Osteoblast (primary cell): ENCODE results near the gene KRTAP5-6. TPM values are rescaled to one million over a fixed set of nuclear protein-coding genes. Genes with fewer than 3 reads are reported as not detected.

ENCODE experiments used
- DNase-seq: peaks from one replicate; pipeline ENCODE4 v3.0.0; 2011; ENCODE audit warnings: low spot score, mixed read lengths; ENCODE audit not compliant: insufficient read length; ENCODE audit errors: missing footprints
- H2AFZ ChIP-seq: 2 replicates; pipeline ENCODE4 v1.6.0; 2011; ENCODE audit warnings: mild to moderate bottlenecking, low read length
- H3K27ac ChIP-seq: 2 replicates; pipeline ENCODE4 v1.5.1; 2011; ENCODE audit warnings: mild to moderate bottlenecking, low read depth, low read length, moderate library complexity
- H3K27me3 ChIP-seq: 2 replicates; pipeline ENCODE4 v1.6.0; 2012; ENCODE audit warnings: mild to moderate bottlenecking, control low read depth, inconsistent platforms, low read length, moderate library complexity; ENCODE audit not compliant: insufficient read depth
- H3K36me3 ChIP-seq: 2 replicates; pipeline ENCODE4 v1.5.1; 2011; ENCODE audit warnings: mild to moderate bottlenecking, low read length, control low read depth, moderate library complexity; ENCODE audit not compliant: insufficient read depth
- H3K4me1 ChIP-seq: 2 replicates; pipeline ENCODE4 v1.5.1; 2011; ENCODE audit warnings: mild to moderate bottlenecking, low read length, control low read depth, moderate library complexity; ENCODE audit not compliant: insufficient read depth
- H3K4me2 ChIP-seq: 2 replicates; pipeline ENCODE4 v1.6.0; 2011; ENCODE audit warnings: mild to moderate bottlenecking, low read length; ENCODE audit not compliant: insufficient read depth
- H3K4me3 ChIP-seq: fragments of 200-600 bp; sonication (generic); 3 replicates; pipeline ENCODE4 v1.5.1; 2012; ENCODE audit warnings: mild to moderate bottlenecking, low read length, inconsistent platforms; ENCODE audit not compliant: insufficient read depth
- H3K79me2 ChIP-seq: 2 replicates; pipeline ENCODE4 v1.6.0; 2012; ENCODE audit warnings: mild to moderate bottlenecking, low read length, control low read depth, inconsistent platforms; ENCODE audit not compliant: insufficient read depth
- H3K9me3 ChIP-seq: 2 replicates; pipeline ENCODE4 v1.5.1; 2011; ENCODE audit warnings: low read depth, low read length, control low read depth
- H4K20me1 ChIP-seq: 2 replicates; pipeline ENCODE4 v1.6.0; 2012; ENCODE audit warnings: mild to moderate bottlenecking, low read length, control low read depth; ENCODE audit not compliant: insufficient read depth
- total RNA-seq: library from RNA; depleted of rRNA; stranded (reverse); fragments of >200 nt; gene quantifications from 2 replicates; pipeline ENCODE4 v1.2.3, GENCODE V29; 2012
- TF ChIP-seq, protein P1 (sequence below): IDR thresholded peaks from 2 replicates; pipeline ENCODE4 v1.5.1; 2011; ENCODE audit warnings: mild to moderate bottlenecking, low read depth, low read length, moderate library complexity; ENCODE audit errors: extremely low read depth

Gene KRTAP5-6
- total RNA-seq, 1 donor, result not detected

DNA sequence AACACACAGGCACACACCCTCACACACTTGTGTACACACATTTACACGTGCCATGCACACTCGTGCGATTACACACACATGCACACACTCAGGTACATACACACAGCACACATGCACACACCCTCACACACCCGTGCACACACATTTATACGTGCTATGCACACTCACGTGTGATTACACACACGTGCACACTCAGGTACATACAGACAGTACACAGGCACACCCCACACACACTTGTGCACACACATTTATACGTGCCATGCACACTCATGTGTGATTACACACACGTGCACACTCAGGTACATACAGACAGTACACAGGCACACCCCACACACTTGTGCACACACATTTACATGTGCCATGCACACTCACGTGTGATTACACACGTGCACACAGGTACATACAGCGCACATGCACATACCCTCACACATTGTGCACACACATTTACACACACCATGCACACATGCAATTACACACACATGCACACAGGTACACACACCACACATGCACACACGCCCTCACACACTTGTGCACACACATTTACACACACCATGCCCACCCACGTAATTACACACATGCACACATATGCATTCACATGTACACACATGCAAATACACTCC lies 48.8 kb downstream of the KRTAP5-6 start:
- Histone ChIP-seq H3K9me3 (no peaks in the 10 kb centered on the region), H4K20me1 (peaks cover 75% of the 10 kb centered on the region), H3K36me3 (peaks cover 24% of the 10 kb centered on the region), H3K79me2 (peaks cover 27% of the 10 kb centered on the region), H2AFZ (no peak overlapping the region), H3K4me3 (peak overlapping the region; percentile 87), H3K27ac (no peak overlapping the region), H3K4me1 (peaks cover 30% of the 10 kb centered on the region), H3K27me3 (no peaks in the 10 kb centered on the region), H3K4me2 (peak overlapping the region; percentile 94)
- DNase-seq, result no peak
- TF ChIP-seq, protein P1, sequence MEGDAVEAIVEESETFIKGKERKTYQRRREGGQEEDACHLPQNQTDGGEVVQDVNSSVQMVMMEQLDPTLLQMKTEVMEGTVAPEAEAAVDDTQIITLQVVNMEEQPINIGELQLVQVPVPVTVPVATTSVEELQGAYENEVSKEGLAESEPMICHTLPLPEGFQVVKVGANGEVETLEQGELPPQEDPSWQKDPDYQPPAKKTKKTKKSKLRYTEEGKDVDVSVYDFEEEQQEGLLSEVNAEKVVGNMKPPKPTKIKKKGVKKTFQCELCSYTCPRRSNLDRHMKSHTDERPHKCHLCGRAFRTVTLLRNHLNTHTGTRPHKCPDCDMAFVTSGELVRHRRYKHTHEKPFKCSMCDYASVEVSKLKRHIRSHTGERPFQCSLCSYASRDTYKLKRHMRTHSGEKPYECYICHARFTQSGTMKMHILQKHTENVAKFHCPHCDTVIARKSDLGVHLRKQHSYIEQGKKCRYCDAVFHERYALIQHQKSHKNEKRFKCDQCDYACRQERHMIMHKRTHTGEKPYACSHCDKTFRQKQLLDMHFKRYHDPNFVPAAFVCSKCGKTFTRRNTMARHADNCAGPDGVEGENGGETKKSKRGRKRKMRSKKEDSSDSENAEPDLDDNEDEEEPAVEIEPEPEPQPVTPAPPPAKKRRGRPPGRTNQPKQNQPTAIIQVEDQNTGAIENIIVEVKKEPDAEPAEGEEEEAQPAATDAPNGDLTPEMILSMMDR, result no peak

DNA sequence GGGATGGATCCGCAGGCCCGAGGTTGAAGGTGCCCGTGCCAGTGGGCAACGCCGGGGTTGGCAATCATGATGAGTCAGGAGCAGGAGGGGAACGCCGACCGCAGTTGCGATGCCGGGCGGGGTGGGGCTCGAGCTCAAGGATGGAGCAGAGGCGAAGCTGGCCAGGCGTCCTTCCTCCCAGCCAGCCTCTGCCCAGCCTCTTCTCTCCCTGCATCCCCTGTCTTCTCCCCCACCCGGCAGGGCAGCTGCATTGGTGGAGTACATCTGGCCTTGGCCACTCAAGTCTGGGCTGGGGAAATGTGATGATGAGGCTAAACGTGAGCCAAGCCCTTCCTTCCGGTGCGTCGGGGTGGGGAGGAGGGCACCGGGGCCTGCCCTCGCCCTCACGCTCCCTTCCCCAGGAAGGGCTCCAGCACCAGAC lies 49.5 kb downstream of the KRTAP5-6 start:
- peaks cover 69% of the 10 kb centered on the region for H4K20me1 ChIP-seq
- TF ChIP-seq, protein P1, result no peak
- peak; percentile 93 for DNase-seq
- H3K9me3 ChIP-seq, result no peaks in the 10 kb centered on the region
- H3K79me2 ChIP-seq, result peaks cover 27% of the 10 kb centered on the region
- peak overlapping the region; percentile 87 for H3K4me3 ChIP-seq
- H3K4me1 ChIP-seq, result peaks cover 37% of the 10 kb centered on the region
- no peak overlapping the region for H3K27ac ChIP-seq
- H3K27me3 ChIP-seq, result no peaks in the 10 kb centered on the region
- no peak overlapping the region for H2AFZ ChIP-seq
- peaks cover 24% of the 10 kb centered on the region for H3K36me3 ChIP-seq
- peak overlapping the region; percentile 94 for H3K4me2 ChIP-seq

DNA sequence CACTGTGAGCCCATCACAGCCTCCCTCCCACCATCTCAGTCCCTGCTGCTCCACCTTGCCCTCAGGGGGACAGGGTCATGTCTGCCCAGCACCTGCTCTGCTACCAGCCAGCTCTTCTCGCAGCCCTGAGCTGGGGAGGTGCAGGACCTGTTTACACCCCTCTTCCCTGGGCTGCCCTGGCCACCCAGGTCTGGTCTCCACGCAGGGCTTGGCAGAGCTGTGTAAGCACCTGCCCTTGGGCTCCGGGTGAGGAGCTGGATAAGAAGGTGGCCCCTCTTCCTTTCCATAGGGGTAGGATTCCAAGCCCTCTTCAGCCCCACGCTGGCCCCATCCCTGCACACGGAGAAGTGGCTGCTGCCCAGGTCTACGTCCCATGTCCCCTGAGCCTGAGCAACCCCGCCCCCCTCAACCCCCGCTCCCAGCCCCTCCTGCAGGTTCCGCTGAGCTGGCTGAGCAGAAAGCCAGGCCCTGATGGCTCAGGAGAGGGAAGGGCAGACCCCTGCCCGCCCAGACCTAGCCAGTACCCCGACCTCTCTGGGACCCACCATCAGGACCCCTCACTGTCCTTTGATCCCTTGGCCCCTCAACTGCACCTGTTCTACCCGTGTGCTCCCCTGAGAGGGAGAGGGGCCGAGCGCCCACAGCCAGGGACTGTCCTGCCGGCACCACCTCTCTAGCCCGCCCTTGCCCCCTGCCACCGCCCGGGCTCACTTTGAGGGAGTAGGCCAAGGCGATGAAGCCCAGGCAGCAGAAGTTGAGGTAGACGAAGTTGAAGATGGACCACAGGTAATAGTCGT lies 50.2 kb downstream of the KRTAP5-6 start:
- peak overlapping the region; percentile 87 for H3K4me3 ChIP-seq

More for the DNA sequence above, 50.2 kb downstream of the KRTAP5-6 start:
- TF ChIP-seq, protein P1, result no peak
- H3K27ac ChIP-seq, result peak overlapping the region; percentile 97
- no peaks in the 10 kb centered on the region for H3K9me3 ChIP-seq
- peaks cover 24% of the 10 kb centered on the region for H3K36me3 ChIP-seq
- H2AFZ ChIP-seq, result no peak overlapping the region
- H4K20me1 ChIP-seq, result peaks cover 64% of the 10 kb centered on the region
- H3K4me1 ChIP-seq, result peaks cover 43% of the 10 kb centered on the region
- no peaks in the 10 kb centered on the region for H3K27me3 ChIP-seq
- peaks cover 27% of the 10 kb centered on the region for H3K79me2 ChIP-seq
- DNase-seq, result peak; percentile 91
- peak overlapping the region; percentile 94 for H3K4me2 ChIP-seq

Other genes with a start within 250 kb of the KRTAP5-6 start
- 28.2 and 29.8 TPM in 2 replicates for gene MOB2, start 210.4 kb upstream of the KRTAP5-6 start, total RNA-seq
- gene DUSP8, start 124.9 kb upstream of the KRTAP5-6 start, total RNA-seq, result under 0.01 TPM in 2 replicates
- not detected in 2 replicates for gene KRTAP5-1, start 111.9 kb upstream of the KRTAP5-6 start, total RNA-seq
- not detected in 2 replicates for gene KRTAP5-2, start 98.9 kb upstream of the KRTAP5-6 start, total RNA-seq
- not detected in 2 replicates for gene KRTAP5-3, start 88.7 kb upstream of the KRTAP5-6 start, total RNA-seq
- not detected in 2 replicates for gene KRTAP5-4, start 75.1 kb upstream of the KRTAP5-6 start, total RNA-seq
- not detected in 2 replicates for gene KRTAP5-5, start 67.4 kb upstream of the KRTAP5-6 start, total RNA-seq
- gene IFITM10, start 53.4 kb downstream of the KRTAP5-6 start, total RNA-seq, result 15.0 and 18.1 TPM in 2 replicates
- 491 and 519 TPM in 2 replicates for gene CTSD, start 66.7 kb downstream of the KRTAP5-6 start, total RNA-seq
- gene SYT8, start 137.8 kb downstream of the KRTAP5-6 start, total RNA-seq, result 0.36 and 0.59 TPM in 2 replicates
- not detected in 2 replicates for gene TNNI2, start 141.8 kb downstream of the KRTAP5-6 start, total RNA-seq
- gene LSP1, start 155.9 kb downstream of the KRTAP5-6 start, total RNA-seq, result 41.0 and 54.6 TPM in 2 replicates
- gene PRR33, start 194.7 kb downstream of the KRTAP5-6 start, total RNA-seq, result not detected in 2 replicates
- gene TNNT3, start 222.5 kb downstream of the KRTAP5-6 start, total RNA-seq, result not detected in 2 replicates